Ascending aorta (tissue), 2 donors: ENCODE results near the gene MAGIX. TPM values are rescaled to one million over a fixed set of nuclear protein-coding genes. Genes with fewer than 3 reads are reported as not detected.

ENCODE experiments used
- DNase-seq, 2 donors: peaks; one replicate each; pipeline ENCODE4 v3.0.0-alpha.2; 2019; ENCODE audit warnings: low spot score in 2 of 2
- H3K27ac ChIP-seq, 2 donors: fragments of 200-600 bp; sonication (generic); one replicate each; pipeline ENCODE4 v1.5.1; 2016 to 2017; ENCODE audit warnings: mild to moderate bottlenecking in 1 of 2
- H3K27me3 ChIP-seq: fragments of 200-600 bp; sonication (generic); one replicate; pipeline ENCODE4 v1.5.1; 2017
- H3K36me3 ChIP-seq, 2 donors: fragments of 200-600 bp; sonication (generic); one replicate each; pipeline ENCODE4 v1.5.1; 2016
- H3K4me1 ChIP-seq, 2 donors: fragments of 200-600 bp; sonication (generic); one replicate each; pipeline ENCODE4 v1.5.1; 2016 to 2017; ENCODE audit warnings: mild to moderate bottlenecking in 1 of 2
- H3K4me3 ChIP-seq, 2 donors: fragments of 200-600 bp; sonication (generic); one replicate each; pipeline ENCODE4 v1.5.1; 2016 to 2017; ENCODE audit warnings: mild to moderate bottlenecking in 1 of 2
- H3K9me3 ChIP-seq, 2 donors: fragments of 200-600 bp; sonication (generic); one replicate each; pipeline ENCODE4 v1.5.1; 2016
- CTCF ChIP-seq, 3 experiments: fragments of 200-600 bp in 2 of 3; fragments of 450-650 bp in 1 of 3; sonication (generic) in 2 of 3; IDR thresholded peaks; one replicate each; pipeline ENCODE4 v1.5.1; 2016 to 2019; ENCODE audit warnings: antibody characterized with exemption in 3 of 3, mild to moderate bottlenecking in 1 of 3, moderate library complexity in 1 of 3
- intact Hi-C: fragments of 100-400 bp; cut with DNase I; formaldehyde crosslinking; loops from one replicate; pipeline ENCODE4 v1.15.1; 2023
- total RNA-seq: library from RNA; depleted of rRNA; stranded (reverse); fragments of >200 nt; gene quantifications from one replicate; pipeline ENCODE4 v1.1.0, GENCODE V29; 2016

Gene MAGIX
- total RNA-seq, 1 donor from 2014 or later, result 0.32 TPM

DNA sequence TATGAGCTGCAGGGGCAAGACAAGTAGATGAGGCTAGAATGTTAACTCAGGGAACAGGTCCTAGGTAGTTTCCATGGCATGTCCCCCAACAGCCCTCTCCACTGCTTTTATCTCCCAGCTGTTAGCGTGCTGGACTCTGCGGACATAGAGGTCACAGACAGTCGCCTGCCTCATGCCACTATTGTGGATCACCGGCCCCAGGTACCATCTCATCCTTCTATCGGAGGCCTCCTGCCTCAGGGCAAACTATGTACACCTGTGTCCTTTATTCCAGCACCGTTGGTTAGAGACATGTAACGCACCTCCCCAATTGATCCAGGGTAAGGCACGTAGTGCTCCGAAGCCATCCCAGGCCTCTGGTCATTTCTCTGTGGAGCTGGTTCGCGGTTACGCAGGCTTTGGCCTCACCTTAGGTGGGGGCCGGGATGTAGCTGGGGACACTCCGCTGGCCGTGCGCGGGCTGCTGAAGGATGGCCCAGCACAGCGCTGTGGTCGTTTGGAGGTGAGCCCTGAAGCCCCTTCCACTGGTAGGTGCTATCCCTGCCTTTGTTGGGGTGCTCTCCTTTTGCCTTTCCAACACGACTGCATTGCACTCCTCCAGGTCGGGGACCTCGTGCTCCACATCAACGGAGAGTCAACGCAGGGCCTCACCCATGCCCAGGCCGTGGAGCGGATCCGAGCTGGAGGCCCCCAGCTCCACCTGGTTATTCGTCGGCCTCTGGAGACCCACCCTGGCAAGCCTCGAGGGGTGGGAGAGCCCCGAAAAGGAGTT lies 2.2 kb downstream of the MAGIX start:
- Histone ChIP-seq H3K36me3 (no peaks in the 10 kb centered on the region), H3K27me3 (no peaks in the 10 kb centered on the region), H3K27ac (peak overlapping the region; percentile 88 to 91), H3K4me3 (no peak overlapping the region), H3K4me1 (peaks cover 0 to 4% of the 10 kb centered on the region in 2 donors), H3K9me3 (no peaks in the 10 kb centered on the region)
- no peak for TF ChIP-seq CTCF (IDR thresholded peaks at IDR 0.05)
- no peak for DNase-seq
- intact Hi-C loops, result loop anchor here (10.0 kb wide), 1 partner anchor 250 kb away; the partner anchor contains the start of genes PIM2 and SLC35A2

DNA sequence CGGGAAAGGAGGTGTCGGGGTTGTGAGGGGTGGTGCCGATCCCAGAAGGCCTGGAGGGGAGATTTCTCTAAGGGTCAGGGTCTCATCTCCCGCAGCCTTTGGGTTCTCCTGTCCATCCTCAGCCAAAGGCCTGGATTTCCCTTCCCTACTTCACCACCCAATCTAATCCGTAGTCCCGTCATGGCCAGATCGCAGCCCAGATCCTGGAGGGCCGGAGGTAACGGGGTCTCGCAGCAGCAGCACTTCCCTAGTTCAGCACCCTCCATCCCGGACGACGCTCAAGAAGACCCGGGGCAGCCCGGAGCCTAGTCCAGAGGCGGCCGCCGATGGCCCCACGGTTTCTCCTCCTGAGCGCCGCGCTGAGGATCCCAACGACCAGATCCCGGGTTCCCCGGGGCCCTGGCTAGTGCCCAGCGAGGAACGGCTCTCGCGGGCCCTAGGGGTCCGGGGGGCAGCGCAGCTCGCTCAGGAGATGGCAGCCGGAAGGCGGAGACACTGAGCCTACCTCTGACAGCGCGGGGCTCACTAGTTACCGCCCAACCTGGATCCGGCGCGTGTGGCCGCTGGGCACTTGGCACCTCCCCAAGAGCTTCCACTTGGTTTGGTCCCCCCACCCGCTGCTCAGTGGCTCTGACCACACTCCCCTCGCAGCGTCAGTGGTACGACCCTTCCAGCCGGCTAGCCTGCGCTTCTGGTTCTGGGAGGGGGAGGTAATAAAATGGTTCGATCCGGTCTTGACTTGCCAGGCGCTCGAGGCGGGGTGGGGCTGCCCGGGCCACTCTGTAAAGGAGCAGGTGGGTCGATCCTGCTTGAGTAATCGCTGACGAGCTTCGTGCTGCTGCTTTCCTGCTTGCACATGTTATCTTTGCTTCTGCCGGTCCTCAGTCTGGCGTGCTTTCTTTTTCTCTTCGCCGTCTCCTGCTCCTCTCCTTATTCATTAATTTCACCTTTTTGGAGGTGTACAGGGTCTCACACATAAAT lies 3.6 kb downstream of the MAGIX start:
- DNase-seq, result peak in 1 of 2 donors; percentile 85
- Histone ChIP-seq H3K27ac (peak overlapping the region; percentile 88 to 91), H3K4me1 (peaks cover 0 to 4% of the 10 kb centered on the region in 2 donors), H3K27me3 (no peaks in the 10 kb centered on the region), H3K9me3 (no peaks in the 10 kb centered on the region), H3K36me3 (no peaks in the 10 kb centered on the region), H3K4me3 (peak overlapping the region; percentile 33 to 58)
- intact Hi-C loops, result loop anchor here (2.0 to 10.0 kb wide), 2 partner anchors 25 to 251 kb away; partner anchors contain the start of genes PIM2 and SLC35A2
- TF ChIP-seq CTCF (IDR thresholded peaks at IDR 0.05), result peak in 1 of 3 experiments; percentile 25

DNA sequence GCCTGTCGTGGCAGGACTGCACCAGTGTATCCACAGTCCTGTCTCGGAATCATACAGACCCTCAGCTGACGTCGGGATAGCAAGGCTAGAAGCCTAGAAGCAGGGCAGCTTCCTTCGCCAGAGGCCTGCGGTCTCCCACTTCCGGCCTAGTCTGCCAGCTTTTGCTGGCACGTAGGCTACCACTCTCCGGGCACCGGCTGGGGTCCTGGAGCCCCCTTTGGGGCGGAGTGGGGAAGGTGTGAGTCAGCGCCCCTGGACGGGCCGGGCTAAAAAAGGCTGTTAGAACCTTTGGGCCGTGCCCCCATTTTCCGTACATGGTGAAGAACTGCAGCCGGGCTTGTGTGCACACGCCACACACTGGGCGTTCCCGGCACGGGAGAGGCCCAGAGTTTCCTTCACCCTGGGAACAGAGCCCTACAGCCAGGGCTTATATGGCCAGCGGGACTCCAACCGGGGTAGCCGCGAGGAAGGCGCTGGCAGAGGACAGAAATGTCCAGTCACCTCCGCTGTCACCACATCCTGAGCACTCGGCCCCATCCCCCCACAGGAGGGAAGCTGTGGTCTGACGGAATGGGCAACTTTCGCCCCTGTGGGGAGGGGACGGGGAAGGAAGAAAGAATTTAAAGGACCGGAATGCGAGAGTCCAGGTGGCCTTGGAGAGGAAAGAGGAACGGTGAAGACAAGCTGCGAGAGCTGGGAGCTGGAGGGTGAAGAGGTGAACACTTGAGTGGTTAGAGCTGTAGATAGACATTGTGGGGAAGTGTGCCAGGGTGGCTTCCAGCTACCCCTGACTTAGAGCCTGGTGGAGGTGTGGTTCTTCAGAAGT lies 4.6 kb downstream of the MAGIX start:
- Histone ChIP-seq H3K9me3 (no peaks in the 10 kb centered on the region), H3K4me1 (peaks cover 0 to 4% of the 10 kb centered on the region in 2 donors), H3K36me3 (no peaks in the 10 kb centered on the region), H3K27me3 (no peaks in the 10 kb centered on the region), H3K27ac (peak overlapping the region; percentile 88 to 91), H3K4me3 (peak overlapping the region; percentile 39 to 58)
- DNase-seq, result peak; percentile 76 to 93
- no peak for TF ChIP-seq CTCF (IDR thresholded peaks at IDR 0.05)
- intact Hi-C loops, result loop anchor here (1.0 to 10.0 kb wide), 4 partner anchors 12 to 252 kb away; partner anchors contain the start of genes GPKOW, PIM2 and SLC35A2

DNA sequence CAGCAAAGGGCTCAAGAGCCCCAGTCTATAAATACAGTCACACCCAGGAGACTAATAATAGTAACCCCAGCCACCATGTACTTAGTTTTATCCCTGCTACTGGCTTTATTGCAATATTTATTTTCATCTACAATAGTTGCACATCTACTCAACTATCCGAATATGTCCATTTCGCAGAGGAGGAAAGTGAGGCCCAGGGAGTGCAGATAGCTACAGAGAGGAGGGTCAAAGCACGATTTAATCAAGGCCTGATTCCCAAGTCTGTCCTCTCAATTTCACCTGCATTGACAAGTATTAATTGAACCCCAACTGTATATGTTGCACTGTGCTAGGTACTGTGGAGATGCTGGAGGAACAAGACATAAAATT lies 5.2 kb downstream of the MAGIX start:
- Histone ChIP-seq H3K4me3 (peak overlapping the region; percentile 39 to 58), H3K27ac (peak overlapping the region; percentile 88 to 91), H3K36me3 (no peaks in the 10 kb centered on the region), H3K27me3 (no peaks in the 10 kb centered on the region), H3K9me3 (no peaks in the 10 kb centered on the region), H3K4me1 (peaks cover 0 to 4% of the 10 kb centered on the region in 2 donors)
- no peak for DNase-seq
- intact Hi-C loops, result loop anchor here (1.0 to 10.0 kb wide), 4 partner anchors 12 to 253 kb away; partner anchors contain the start of genes GPKOW, PIM2 and SLC35A2
- TF ChIP-seq CTCF (IDR thresholded peaks at IDR 0.05), result no peak
